ENCODE measurements around the gene AP4E1.
"Not testable (repeated sequence)": the region's sequence is repeated elsewhere in the genome, so short reads cannot be mapped to it uniquely, and the experiment has no call there.

The AP4E1 gene

DNA sequence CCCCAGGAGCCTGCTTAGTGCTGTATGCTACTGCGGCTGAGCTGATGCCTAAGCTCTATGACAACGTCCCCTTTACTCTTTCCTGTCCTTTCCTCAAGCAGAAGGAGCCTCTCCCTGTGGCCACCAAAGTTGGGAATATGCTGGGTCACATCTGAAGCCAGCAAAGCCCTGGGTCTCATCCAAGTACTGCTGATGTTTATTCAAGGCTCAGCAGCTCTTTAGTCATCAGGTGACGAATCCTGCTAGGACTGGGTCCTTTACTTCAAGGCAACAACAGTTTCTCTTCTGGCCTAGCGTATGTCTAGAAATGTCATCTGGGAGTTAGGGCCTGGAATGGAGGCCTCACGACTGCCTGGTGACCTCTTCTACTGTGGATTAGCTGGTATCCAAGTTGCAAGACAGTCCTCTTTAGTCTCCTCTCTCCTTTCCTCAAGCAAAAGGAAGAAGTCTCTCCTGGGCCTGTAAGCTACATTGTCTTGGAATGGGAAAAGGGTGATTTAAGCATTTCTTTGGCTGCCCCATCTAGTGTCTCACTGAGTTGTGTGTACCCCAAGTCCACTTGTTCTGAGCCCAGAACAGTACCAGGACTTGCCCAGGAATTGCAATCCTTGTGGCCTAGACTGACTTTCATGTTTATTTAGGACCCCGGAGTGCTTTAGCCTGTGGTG lies 122.3 kb downstream of the AP4E1 start:
- no peak overlapping the region for H3K4me3 ChIP-seq (ENCODE audit: insufficient read depth, low read length, poor library complexity, severe bottlenecking)
- no peaks in the 10 kb centered on the region for H3K9me3 ChIP-seq (ENCODE audit: insufficient read depth, low read length)
- TF ChIP-seq EZH2phosphoT487 (conservative IDR thresholded peaks at IDR 0.05; ENCODE audit: low read length), result no peak
- TF ChIP-seq, protein P1, sequence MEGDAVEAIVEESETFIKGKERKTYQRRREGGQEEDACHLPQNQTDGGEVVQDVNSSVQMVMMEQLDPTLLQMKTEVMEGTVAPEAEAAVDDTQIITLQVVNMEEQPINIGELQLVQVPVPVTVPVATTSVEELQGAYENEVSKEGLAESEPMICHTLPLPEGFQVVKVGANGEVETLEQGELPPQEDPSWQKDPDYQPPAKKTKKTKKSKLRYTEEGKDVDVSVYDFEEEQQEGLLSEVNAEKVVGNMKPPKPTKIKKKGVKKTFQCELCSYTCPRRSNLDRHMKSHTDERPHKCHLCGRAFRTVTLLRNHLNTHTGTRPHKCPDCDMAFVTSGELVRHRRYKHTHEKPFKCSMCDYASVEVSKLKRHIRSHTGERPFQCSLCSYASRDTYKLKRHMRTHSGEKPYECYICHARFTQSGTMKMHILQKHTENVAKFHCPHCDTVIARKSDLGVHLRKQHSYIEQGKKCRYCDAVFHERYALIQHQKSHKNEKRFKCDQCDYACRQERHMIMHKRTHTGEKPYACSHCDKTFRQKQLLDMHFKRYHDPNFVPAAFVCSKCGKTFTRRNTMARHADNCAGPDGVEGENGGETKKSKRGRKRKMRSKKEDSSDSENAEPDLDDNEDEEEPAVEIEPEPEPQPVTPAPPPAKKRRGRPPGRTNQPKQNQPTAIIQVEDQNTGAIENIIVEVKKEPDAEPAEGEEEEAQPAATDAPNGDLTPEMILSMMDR (IDR thresholded peaks at IDR 0.05; ENCODE audit: insufficient read depth, low read length, poor library complexity, severe bottlenecking), result no peak
- H3K9me2 ChIP-seq (replicated peaks; ENCODE audit: insufficient read depth, low read length), result no peaks in the 10 kb centered on the region
- no peak overlapping the region for H2AFZ ChIP-seq (ENCODE audit: low read depth, low read length, severe bottlenecking)
- H3K27ac ChIP-seq (ENCODE audit: low read depth, low read length), result no peak overlapping the region
- H3K4me2 ChIP-seq (ENCODE audit: low read depth, low read length, poor library complexity, severe bottlenecking), result no peak overlapping the region
- no peaks in the 10 kb centered on the region for H3F3A ChIP-seq (ENCODE audit: insufficient read depth)
- no peaks in the 10 kb centered on the region for H3K36me3 ChIP-seq (ENCODE audit: low read length)
- no peaks in the 10 kb centered on the region for H3K79me2 ChIP-seq (ENCODE audit: insufficient read depth, low read length)
- H3K9ac ChIP-seq (ENCODE audit: low read length), result no peak overlapping the region
- no peaks in the 10 kb centered on the region for H4K20me1 ChIP-seq (ENCODE audit: low read depth, low read length)
- H3K27me3 ChIP-seq (ENCODE audit: low read length), result no peaks in the 10 kb centered on the region

DNA sequence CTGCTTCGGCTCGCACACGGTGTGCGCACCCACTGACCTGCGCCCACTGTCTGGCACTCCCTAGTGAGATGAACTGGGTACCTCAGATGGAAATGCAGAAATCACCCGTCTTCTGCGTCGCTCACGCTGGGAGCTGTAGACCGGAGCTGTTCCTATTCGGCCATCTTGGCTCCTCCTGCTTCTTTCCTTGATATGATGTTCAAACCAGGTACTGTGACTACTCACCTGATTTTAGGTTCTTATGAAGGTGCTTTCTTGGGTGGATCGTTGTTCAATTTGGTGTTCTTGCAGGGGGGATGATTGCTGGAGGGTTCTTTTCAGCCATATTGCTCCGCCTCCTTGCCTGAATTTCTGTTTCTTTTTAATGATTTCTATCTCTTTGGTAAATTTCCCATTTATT lies 129.0 kb downstream of the AP4E1 start:
- not testable (repeated sequence) for H3K9me3 ChIP-seq (ENCODE audit: insufficient read depth, low read length); H3F3A ChIP-seq (ENCODE audit: insufficient read depth); H3K27ac ChIP-seq (ENCODE audit: low read depth, low read length); H3K36me3 ChIP-seq (ENCODE audit: low read length); H3K27me3 ChIP-seq (ENCODE audit: low read length); H2AFZ ChIP-seq (ENCODE audit: low read depth, low read length, severe bottlenecking); H3K4me3 ChIP-seq (ENCODE audit: insufficient read depth, low read length, poor library complexity, severe bottlenecking); H3K9ac ChIP-seq (ENCODE audit: low read length); H3K4me2 ChIP-seq (ENCODE audit: low read depth, low read length, poor library complexity, severe bottlenecking); H3K79me2 ChIP-seq (ENCODE audit: insufficient read depth, low read length); H4K20me1 ChIP-seq (ENCODE audit: low read depth, low read length); H3K9me2 ChIP-seq (replicated peaks; ENCODE audit: insufficient read depth, low read length)

DNA sequence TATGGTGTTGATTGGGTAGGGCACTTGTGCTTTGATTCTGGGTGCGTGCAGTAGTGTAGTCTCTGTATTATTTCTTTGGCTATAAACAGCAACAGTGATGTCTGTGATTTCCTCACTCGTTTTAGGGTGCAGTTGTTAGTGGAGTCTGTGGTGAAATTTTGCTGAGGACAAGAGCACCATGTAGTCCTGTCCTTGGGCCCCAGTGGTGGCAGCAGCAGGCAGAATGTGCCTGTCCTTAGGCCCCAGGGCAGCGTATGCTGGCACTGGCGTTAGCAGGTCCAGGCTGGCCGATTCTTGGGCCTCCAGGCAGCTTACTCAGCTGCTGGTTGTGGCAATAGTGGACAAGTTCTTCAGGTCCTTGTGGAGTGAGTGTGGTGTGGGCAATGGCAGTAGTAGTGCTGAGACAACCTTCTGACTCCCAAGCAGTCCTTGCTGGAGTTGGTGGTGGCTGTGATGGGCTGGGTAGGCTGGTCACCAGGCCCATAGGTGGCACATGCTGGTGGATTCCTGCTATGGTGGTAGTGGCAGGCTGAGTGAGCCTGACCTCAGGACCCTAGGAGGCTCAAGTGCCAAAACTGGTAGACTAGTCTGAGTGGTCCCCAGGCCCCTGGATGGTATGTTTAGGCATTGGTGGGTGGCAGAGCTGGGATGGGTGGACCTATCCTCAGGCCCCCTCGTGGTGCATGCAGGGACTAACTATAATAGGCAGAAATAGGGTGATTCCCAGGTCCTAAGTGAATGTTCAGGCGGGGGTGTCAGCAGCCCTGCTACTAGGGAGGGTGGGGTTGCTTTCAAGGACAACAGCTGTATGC lies 129.9 kb downstream of the AP4E1 start:
- H3K4me3 ChIP-seq (ENCODE audit: insufficient read depth, low read length, poor library complexity, severe bottlenecking), result no peak overlapping the region
- H2AFZ ChIP-seq (ENCODE audit: low read depth, low read length, severe bottlenecking), result no peak overlapping the region
- H4K20me1 ChIP-seq (ENCODE audit: low read depth, low read length), result no peaks in the 10 kb centered on the region
- H3K9me3 ChIP-seq (ENCODE audit: insufficient read depth, low read length), result no peaks in the 10 kb centered on the region
- H3F3A ChIP-seq (ENCODE audit: insufficient read depth), result no peaks in the 10 kb centered on the region
- no peak overlapping the region for H3K9ac ChIP-seq (ENCODE audit: low read length)
- H3K79me2 ChIP-seq (ENCODE audit: insufficient read depth, low read length), result no peaks in the 10 kb centered on the region
- H3K27me3 ChIP-seq (ENCODE audit: low read length), result no peaks in the 10 kb centered on the region
- H3K4me2 ChIP-seq (ENCODE audit: low read depth, low read length, poor library complexity, severe bottlenecking), result no peak overlapping the region
- TF ChIP-seq EZH2phosphoT487 (conservative IDR thresholded peaks at IDR 0.05; ENCODE audit: low read length), result no peak
- TF ChIP-seq, protein P1 (IDR thresholded peaks at IDR 0.05; ENCODE audit: insufficient read depth, low read length, poor library complexity, severe bottlenecking), result no peak
- H3K27ac ChIP-seq (ENCODE audit: low read depth, low read length), result no peak overlapping the region
- no peaks in the 10 kb centered on the region for H3K9me2 ChIP-seq (replicated peaks; ENCODE audit: insufficient read depth, low read length)
- H3K36me3 ChIP-seq (ENCODE audit: low read length), result no peaks in the 10 kb centered on the region

DNA sequence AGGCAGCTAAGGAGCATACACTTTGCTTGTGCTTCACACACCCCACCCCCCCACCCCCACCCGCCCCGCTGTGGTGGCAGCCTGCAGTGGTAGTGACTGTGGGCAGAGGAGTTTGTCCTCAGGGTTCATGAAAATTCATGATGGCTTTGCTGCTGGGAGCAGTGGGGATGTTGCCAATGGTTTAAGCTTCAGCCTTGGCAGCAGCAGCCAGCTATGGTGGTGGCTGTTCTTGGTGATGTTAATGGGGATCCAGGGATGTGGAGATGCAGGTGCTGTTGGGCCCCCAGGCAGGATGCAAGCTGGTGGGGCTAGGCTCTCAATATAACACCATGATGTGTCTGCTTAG lies 130.5 kb downstream of the AP4E1 start:
- Histone ChIP-seq H3K27me3 (ENCODE audit: low read length) (no peaks in the 10 kb centered on the region), H3K36me3 (ENCODE audit: low read length) (no peaks in the 10 kb centered on the region), H3K79me2 (ENCODE audit: insufficient read depth, low read length) (no peaks in the 10 kb centered on the region), H2AFZ (ENCODE audit: low read depth, low read length, severe bottlenecking) (no peak overlapping the region), H3K9me3 (ENCODE audit: insufficient read depth, low read length) (no peaks in the 10 kb centered on the region), H3K9ac (ENCODE audit: low read length) (no peak overlapping the region), H3K4me2 (ENCODE audit: low read depth, low read length, poor library complexity, severe bottlenecking) (no peak overlapping the region), H3K9me2 (replicated peaks; ENCODE audit: insufficient read depth, low read length) (no peaks in the 10 kb centered on the region), H3F3A (ENCODE audit: insufficient read depth) (no peaks in the 10 kb centered on the region), H3K4me3 (ENCODE audit: insufficient read depth, low read length, poor library complexity, severe bottlenecking) (no peak overlapping the region), H4K20me1 (ENCODE audit: low read depth, low read length) (no peaks in the 10 kb centered on the region), H3K27ac (ENCODE audit: low read depth, low read length) (no peak overlapping the region)
- TF ChIP-seq EZH2phosphoT487 (conservative IDR thresholded peaks at IDR 0.05; ENCODE audit: low read length), result no peak
- TF ChIP-seq, protein P1 (IDR thresholded peaks at IDR 0.05; ENCODE audit: insufficient read depth, low read length, poor library complexity, severe bottlenecking), result no peak

Measured in SU-DHL-6 (cell line).